Activated T-helper 17 cell treated with anti-CD3 and anti-CD28 coated beads, Interleukin-2, amount 50 U/mL, for 72 hours (primary cell): Measurements from ENCODE around the gene OR51B2. TPM values are rescaled to one million over a fixed set of nuclear protein-coding genes. Genes with fewer than 3 reads are reported as not detected.
"Not testable (repeated sequence)": the region's sequence is repeated elsewhere in the genome, so short reads cannot be mapped to it uniquely, and the experiment has no call there.

Experiments used
- ATAC-seq: fragments of 150-1000 bp; cut with Tn5 transposase; replicated peaks from 2 replicates; pipeline ENCODE4 v1.10.0; 2021; ENCODE audit warnings: mild to moderate bottlenecking, moderate library complexity
- H3K27ac Mint-ChIP-seq: one replicate; pipeline ENCODE4 v1.8.0; 2022; ENCODE audit warnings: mixed read lengths
- H3K27me3 Mint-ChIP-seq: one replicate; pipeline ENCODE4 v1.8.0; 2022; ENCODE audit warnings: mixed read lengths
- H3K36me3 Mint-ChIP-seq: one replicate; pipeline ENCODE4 v1.8.0; 2022; ENCODE audit warnings: low read depth, mild to moderate bottlenecking, mixed read lengths
- H3K4me1 Mint-ChIP-seq: one replicate; pipeline ENCODE4 v1.8.0; 2022; ENCODE audit warnings: mixed read lengths
- H3K4me3 Mint-ChIP-seq: one replicate; pipeline ENCODE4 v1.8.0; 2022; ENCODE audit warnings: mild to moderate bottlenecking, mixed read lengths
- H3K9me3 Mint-ChIP-seq: one replicate; pipeline ENCODE4 v1.8.0; 2022; ENCODE audit warnings: mixed read lengths
- total RNA-seq, 2 donors: library from RNA; stranded (reverse); gene quantifications; one replicate each; pipeline ENCODE4 v1.2.3, GENCODE V29; 2022

The OR51B2 gene
- total RNA-seq, 2 donors from 2014 or later = 0.29 TPM; not detected in 1

- Mint-ChIP-seq H3K36me3 (no peaks in the 10 kb centered on the region), H3K27ac (no peak within 1 kb of the TSS), H3K9me3 (peaks cover 3% of the 10 kb centered on the region), H3K4me1 (no peaks in the 10 kb centered on the region), H3K4me3 (no peak within 1 kb of the TSS), H3K27me3 (peaks cover 18% of the 10 kb centered on the region)
- ATAC-seq = no peak
Observed at GRCh38 chr11:5343474-5344335, 19.6 kb upstream of the OR51B2 start, which contains the start of gene OR51B5. OR51B5 (minus strand) TSS chr11:5343524; CDS start chr11:5343524, 0 bp downstream.

GRCh38 chr11:5339771-5340322, 15.8 kb upstream of the OR51B2 start:
- Mint-ChIP-seq H3K27ac (no peak overlapping the region), H3K27me3 (peaks cover 13% of the 10 kb centered on the region), H3K4me1 (no peaks in the 10 kb centered on the region), H3K9me3 (no peaks in the 10 kb centered on the region), H3K36me3 (no peaks in the 10 kb centered on the region), H3K4me3 (no peak overlapping the region)
- ATAC-seq = no peak

DNA sequence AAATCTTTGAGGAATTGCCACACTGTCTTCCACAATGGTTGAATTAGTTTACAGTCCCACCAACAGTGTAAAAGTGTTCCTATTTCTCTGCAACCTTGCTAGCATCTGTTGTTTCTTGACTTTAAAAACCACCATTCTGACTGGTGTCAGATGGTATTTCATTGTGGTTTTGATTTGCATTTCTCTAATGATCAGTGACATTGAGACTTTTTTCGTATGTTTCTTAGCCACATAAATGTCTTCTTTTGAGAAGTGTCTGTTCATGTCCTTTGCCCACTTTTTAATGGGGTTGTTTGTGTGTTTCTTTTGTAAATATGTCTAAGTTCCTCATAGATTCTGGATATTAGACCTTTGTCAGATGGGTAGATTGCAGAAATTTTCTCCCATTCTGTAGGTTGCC, 13.2 kb upstream of the OR51B2 start:
- ATAC-seq, H3K4me1 Mint-ChIP-seq, H3K27me3 Mint-ChIP-seq: not testable (repeated sequence)

DNA sequence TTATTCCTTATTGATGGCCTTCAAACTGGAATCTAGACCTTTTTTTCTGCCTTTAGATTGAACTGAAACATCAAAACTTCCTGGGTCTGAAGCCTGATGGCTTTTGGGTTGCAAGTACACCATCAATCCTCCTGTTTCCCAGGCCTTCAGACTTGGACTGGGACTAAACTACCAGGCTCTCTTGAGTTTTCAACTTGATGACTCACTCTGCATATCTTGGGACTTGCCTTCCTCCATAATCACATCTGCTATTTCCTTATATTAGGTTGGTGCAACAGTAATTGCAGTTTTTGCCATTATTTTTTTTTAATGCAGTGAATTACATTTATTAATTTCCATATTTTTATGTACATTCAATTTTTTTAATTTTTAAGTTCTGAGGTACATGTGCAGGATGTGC, 12.2 kb upstream of the OR51B2 start:
- Mint-ChIP-seq H3K36me3 (no peaks in the 10 kb centered on the region), H3K9me3 (no peaks in the 10 kb centered on the region), H3K4me3 (no peak overlapping the region), H3K27ac (no peak overlapping the region), H3K4me1 (no peaks in the 10 kb centered on the region), H3K27me3 (peaks cover 8% of the 10 kb centered on the region)
- ATAC-seq = no peak

More for the DNA sequence above, 13.2 kb upstream of the OR51B2 start:
- H3K27ac Mint-ChIP-seq, H3K4me3 Mint-ChIP-seq, H3K9me3 Mint-ChIP-seq, H3K36me3 Mint-ChIP-seq: not testable (repeated sequence)

GRCh38 chr11:5335170-5335569, 11.1 kb upstream of the OR51B2 start:
- no peaks in the 10 kb centered on the region for H3K9me3 Mint-ChIP-seq
- H3K27me3 Mint-ChIP-seq = peaks cover 8% of the 10 kb centered on the region
- no peak overlapping the region for H3K27ac Mint-ChIP-seq
- no peaks in the 10 kb centered on the region for H3K36me3 Mint-ChIP-seq
- no peak for ATAC-seq
- no peak overlapping the region for H3K4me3 Mint-ChIP-seq
- H3K4me1 Mint-ChIP-seq = no peaks in the 10 kb centered on the region

- no peaks in the 10 kb centered on the region for H3K4me1 Mint-ChIP-seq
- no peaks in the 10 kb centered on the region for H3K9me3 Mint-ChIP-seq
- no peaks in the 10 kb centered on the region for H3K36me3 Mint-ChIP-seq
- no peak overlapping the region for H3K27ac Mint-ChIP-seq
- H3K4me3 Mint-ChIP-seq = no peak overlapping the region
- H3K27me3 Mint-ChIP-seq = peaks cover 3% of the 10 kb centered on the region
- ATAC-seq = no peak
Observed at GRCh38 chr11:5317292-5317691, 6.8 kb downstream of the OR51B2 start.

DNA sequence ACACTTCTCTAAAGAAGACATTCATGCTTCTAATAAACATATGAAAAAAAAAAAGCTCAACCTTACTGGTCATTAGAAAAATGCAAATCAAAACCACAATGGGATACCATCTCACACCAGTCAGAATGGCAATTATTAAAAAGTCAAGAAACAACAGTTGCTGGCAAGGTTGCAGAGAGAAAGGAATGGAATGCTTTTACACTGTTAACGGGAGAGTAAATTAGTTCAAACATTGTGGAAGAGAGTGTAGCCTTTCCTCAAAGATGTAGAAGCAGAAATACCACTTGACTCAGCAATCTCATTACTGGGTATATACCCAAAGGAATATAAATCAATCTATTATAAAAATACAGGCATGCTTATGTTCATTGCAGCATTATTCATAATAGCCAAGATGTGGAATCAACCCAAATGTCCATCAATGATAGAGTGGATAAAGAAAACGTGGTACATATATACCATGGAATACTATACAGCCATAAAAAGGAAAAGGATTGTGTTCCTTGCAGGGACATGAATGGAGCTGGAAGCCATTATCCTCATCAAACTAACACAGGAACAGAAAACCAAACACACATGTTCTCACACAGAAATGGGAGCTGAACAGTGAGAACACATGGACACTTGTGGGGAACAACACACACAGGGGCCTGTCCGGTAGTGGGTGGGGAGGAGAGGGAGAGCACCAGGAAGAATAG, 10.6 kb downstream of the OR51B2 start:
- not testable (repeated sequence) for H3K36me3 Mint-ChIP-seq, H3K4me1 Mint-ChIP-seq, H3K9me3 Mint-ChIP-seq, H3K27me3 Mint-ChIP-seq, H3K27ac Mint-ChIP-seq, H3K4me3 Mint-ChIP-seq, ATAC-seq

GRCh38 chr11:5310423-5310822, 13.7 kb downstream of the OR51B2 start:
- H3K27ac Mint-ChIP-seq = no peak overlapping the region
- ATAC-seq = no peak
- no peak overlapping the region for H3K4me3 Mint-ChIP-seq

GRCh38 chr11:5307256-5308019, 16.7 kb downstream of the OR51B2 start:
- no peaks in the 10 kb centered on the region for H3K4me1 Mint-ChIP-seq
- no peaks in the 10 kb centered on the region for H3K9me3 Mint-ChIP-seq
- no peak for ATAC-seq
- H3K36me3 Mint-ChIP-seq = no peaks in the 10 kb centered on the region
- H3K4me3 Mint-ChIP-seq = no peak overlapping the region
- H3K27ac Mint-ChIP-seq = no peak overlapping the region
- no peaks in the 10 kb centered on the region for H3K27me3 Mint-ChIP-seq

More at GRCh38 chr11:5310423-5310822, 13.7 kb downstream of the OR51B2 start:
- Mint-ChIP-seq H3K9me3 (no peaks in the 10 kb centered on the region), H3K36me3 (no peaks in the 10 kb centered on the region), H3K4me1 (no peaks in the 10 kb centered on the region), H3K27me3 (no peaks in the 10 kb centered on the region)

- H3K4me1 Mint-ChIP-seq = no peaks in the 10 kb centered on the region
- H3K9me3 Mint-ChIP-seq = no peaks in the 10 kb centered on the region
- no peak overlapping the region for H3K27ac Mint-ChIP-seq
- no peaks in the 10 kb centered on the region for H3K36me3 Mint-ChIP-seq
- H3K4me3 Mint-ChIP-seq = no peak overlapping the region
- no peak for ATAC-seq
- peaks cover 5% of the 10 kb centered on the region for H3K27me3 Mint-ChIP-seq
Observed at GRCh38 chr11:5304046-5304445, 20.1 kb downstream of the OR51B2 start.

- no peak for ATAC-seq
- Mint-ChIP-seq H3K27me3 (peaks cover 5% of the 10 kb centered on the region), H3K36me3 (no peaks in the 10 kb centered on the region), H3K4me1 (no peaks in the 10 kb centered on the region), H3K27ac (no peak overlapping the region), H3K4me3 (no peak overlapping the region), H3K9me3 (no peaks in the 10 kb centered on the region)
Observed at GRCh38 chr11:5303626-5304025, 20.5 kb downstream of the OR51B2 start.

DNA sequence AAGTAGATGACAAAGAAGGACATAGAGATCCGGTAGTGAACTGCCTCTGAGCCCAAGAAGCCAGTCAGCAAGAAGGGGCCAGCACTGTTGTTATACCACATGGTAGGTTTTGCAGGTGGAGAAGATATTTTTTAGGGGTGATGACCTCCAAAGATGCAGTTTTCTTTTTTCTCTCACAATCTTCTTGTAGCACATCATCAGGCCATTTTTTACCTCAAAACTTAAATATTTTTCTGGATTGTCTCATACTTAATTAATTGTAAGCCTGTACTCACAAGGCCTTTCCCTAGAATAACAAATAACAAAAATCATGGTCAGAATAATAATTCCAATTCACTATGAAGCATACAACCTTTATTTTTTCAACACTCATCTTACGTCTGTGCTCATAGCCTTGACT, 22.3 kb downstream of the OR51B2 start, which contains the start of gene OR51B4:
Gene OR51B4, minus strand, starts transcription at position 101 of the 400 bp plus-strand sequence. Its CDS starts 0 bp downstream, at position 101.
- H3K27me3 Mint-ChIP-seq = peaks cover 13% of the 10 kb centered on the region
- no peak for ATAC-seq
- H3K9me3 Mint-ChIP-seq = no peaks in the 10 kb centered on the region
- no peak within 1 kb of the TSS for H3K27ac Mint-ChIP-seq
- no peaks in the 10 kb centered on the region for H3K4me1 Mint-ChIP-seq
- no peak within 1 kb of the TSS for H3K4me3 Mint-ChIP-seq
- H3K36me3 Mint-ChIP-seq = no peaks in the 10 kb centered on the region

DNA sequence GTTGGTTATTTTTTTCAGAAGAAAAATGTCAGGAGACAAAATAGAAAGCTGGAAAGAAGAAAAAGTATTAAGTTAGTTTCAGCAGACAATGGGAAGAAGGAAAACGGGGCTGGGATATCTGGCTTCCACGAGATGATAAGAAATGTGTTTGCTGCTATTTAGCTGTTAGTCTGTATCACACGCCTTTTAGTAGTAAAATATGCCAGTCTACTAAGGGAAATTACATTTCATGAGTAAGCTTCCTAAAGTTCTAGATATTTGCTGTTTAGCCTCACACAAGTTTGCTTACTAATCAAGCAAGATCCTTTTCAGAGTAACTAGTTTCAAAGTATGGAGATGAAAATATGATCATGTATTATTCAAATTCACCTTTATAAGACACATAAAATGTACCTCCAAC, 23.8 kb downstream of the OR51B2 start:
- no peaks in the 10 kb centered on the region for H3K4me1 Mint-ChIP-seq
- H3K27me3 Mint-ChIP-seq = peaks cover 13% of the 10 kb centered on the region
- no peak for ATAC-seq
- no peak overlapping the region for H3K27ac Mint-ChIP-seq
- no peaks in the 10 kb centered on the region for H3K9me3 Mint-ChIP-seq
- no peaks in the 10 kb centered on the region for H3K36me3 Mint-ChIP-seq
- H3K4me3 Mint-ChIP-seq = no peak overlapping the region

DNA sequence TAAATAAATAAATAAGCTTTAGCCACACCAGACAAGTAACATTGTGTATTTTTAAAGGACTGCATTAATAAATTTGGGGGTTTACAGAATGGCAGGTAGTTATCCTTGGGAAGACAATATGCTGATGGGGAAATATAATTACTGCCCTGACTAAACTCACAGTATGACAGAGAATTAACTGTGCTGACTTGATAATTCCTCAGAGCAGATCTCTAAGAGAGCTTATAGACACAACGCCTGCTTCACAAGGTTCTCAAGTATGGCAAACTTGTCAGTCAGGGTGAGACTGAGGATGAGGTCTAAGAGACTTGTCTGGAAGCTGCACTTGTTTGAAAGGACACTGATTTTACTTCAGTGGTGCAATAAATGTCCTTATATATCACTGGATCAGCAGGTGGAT, 25.6 kb downstream of the OR51B2 start:
- peaks cover 13% of the 10 kb centered on the region for H3K27me3 Mint-ChIP-seq
- H3K4me1 Mint-ChIP-seq = no peaks in the 10 kb centered on the region
- no peak for ATAC-seq
- no peak overlapping the region for H3K4me3 Mint-ChIP-seq
- no peak overlapping the region for H3K27ac Mint-ChIP-seq
- H3K9me3 Mint-ChIP-seq = no peaks in the 10 kb centered on the region
- no peaks in the 10 kb centered on the region for H3K36me3 Mint-ChIP-seq
